ENCODE data around the gene CARD10. TPM values are rescaled to one million over a fixed set of nuclear protein-coding genes. Genes with fewer than 3 reads are reported as not detected.
"Not testable (repeated sequence)": the region's sequence is repeated elsewhere in the genome, so short reads cannot be mapped to it uniquely, and the experiment has no call there.

The CARD10 gene
- total RNA-seq, 1 donor from 2014 or later = 9.9 TPM

DNA sequence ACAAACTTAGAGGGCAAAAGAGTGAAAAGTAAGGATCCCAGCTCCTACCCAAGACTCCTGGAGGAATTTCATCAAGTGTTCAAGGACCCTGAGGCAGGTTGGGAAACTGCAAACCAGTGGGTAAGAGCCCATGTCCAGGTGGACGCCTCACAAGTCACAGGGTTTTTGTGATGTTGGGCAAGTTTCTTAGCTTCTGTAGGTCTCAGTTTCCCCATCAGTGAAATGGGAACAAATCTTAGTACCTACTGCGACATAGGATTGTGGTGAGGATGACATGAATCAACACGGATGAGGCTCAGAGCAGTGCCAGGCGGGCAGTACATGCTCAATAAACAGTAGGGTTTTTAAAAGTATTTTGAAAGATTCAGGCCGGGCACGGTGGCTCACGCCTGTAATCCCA is 23.7 kb upstream of the CARD10 start:
- Mint-ChIP-seq H3K9me3 (no peaks in the 10 kb centered on the region), H3K27ac (no peak overlapping the region), H3K36me3 (no peaks in the 10 kb centered on the region), H3K4me3 (no peak overlapping the region), H3K4me1 (ENCODE audit: unreplicated experiment) (peaks cover 41% of the 10 kb centered on the region), H3K27me3 (peaks cover 7% of the 10 kb centered on the region)
- TF ChIP-seq CTCF (conservative IDR thresholded peaks at IDR 0.05) = no peak
- no peak for DNase-seq (ENCODE audit: extremely low spot score, unreplicated experiment)

DNA sequence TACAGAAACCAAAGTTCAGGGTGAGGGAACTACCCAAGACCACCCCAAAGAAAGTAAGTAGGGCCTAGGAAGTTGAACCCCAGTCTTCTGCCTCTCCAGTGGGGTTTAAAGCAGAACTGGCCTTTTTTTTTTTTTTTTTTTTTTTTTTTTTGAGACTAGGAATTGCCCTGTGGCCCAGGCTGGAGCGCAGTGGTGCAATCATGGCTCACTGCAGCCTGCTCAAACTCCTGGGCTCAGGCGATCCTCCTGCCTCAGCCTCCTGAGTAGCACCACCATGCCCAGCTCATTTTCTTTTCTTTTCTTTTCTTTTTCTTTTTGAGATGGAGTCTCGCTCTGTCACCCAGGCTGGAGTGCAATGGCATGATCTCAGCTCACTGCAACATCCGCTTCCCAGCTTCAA is 23.2 kb upstream of the CARD10 start:
- not testable (repeated sequence) for H3K27me3 Mint-ChIP-seq; H3K36me3 Mint-ChIP-seq; DNase-seq (ENCODE audit: extremely low spot score, unreplicated experiment); H3K4me3 Mint-ChIP-seq; H3K9me3 Mint-ChIP-seq
- H3K27ac Mint-ChIP-seq = peak overlapping the region; percentile 84
- H3K4me1 Mint-ChIP-seq (ENCODE audit: unreplicated experiment) = peaks cover 39% of the 10 kb centered on the region

DNA sequence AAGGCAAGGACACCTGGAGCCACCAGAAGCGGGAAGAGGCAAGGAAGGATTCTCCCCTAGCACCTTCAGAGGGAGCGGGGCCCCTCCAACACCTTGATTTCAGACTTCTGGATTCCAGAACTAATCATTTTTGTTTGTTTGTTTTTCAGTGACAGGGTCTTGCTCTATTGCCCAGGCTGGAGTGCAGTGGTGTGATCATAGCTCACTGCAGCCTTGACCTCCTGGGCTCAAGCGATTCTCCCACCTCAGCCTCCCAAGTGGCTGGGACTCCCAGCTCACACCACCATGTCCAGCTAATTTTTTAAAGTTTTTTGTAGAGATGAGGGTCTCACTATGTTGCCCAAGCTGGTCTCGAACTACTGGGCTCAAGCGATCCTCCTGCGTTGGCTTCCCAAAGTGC is 20.6 kb upstream of the CARD10 start:
- not testable (repeated sequence) for H3K36me3 Mint-ChIP-seq; H3K9me3 Mint-ChIP-seq; H3K27me3 Mint-ChIP-seq; H3K27ac Mint-ChIP-seq; DNase-seq (ENCODE audit: extremely low spot score, unreplicated experiment); H3K4me3 Mint-ChIP-seq
- H3K4me1 Mint-ChIP-seq (ENCODE audit: unreplicated experiment) = peaks cover 25% of the 10 kb centered on the region

DNA sequence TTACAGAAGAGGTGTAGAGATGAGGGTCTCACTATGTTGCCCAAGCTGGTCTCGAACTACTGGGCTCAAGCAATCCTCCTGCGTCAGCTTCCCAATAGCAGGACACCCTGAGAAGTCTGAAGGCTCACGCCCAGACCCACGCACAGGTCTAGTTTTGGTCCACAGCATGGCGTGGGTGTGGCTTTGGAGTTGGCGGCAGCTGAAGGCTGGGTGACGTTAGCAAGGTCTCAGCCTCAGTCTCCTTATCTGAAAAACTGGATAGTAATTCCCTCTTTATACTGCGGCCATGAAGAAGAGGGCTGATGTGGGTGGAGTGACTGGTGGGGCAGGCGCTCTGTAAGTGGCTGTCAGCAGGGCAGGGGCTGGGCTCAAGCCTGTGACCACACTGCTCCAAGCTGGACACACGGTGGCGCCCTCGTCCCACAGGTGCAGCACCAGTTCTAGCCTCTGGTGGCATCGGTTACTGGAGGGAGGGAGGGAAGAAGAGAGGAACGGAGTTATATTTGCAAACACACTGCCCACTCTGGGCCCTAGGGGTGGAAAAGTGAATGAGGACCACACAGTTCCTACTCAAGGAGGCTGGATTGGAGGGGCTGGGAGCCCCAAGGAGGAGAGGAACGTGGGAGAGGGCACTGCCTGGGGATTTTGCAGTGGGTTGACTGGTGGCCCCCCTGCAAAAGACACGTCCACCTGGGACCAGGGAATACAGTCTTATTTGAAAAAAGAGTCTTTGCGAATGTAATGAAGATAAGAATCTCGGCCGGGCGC is 19.6 kb upstream of the CARD10 start:
- Mint-ChIP-seq H3K4me3 (peak overlapping the region; percentile 63), H3K4me1 (ENCODE audit: unreplicated experiment) (peaks cover 27% of the 10 kb centered on the region), H3K27ac (peak overlapping the region; percentile 86), H3K27me3 (peaks cover 11% of the 10 kb centered on the region), H3K9me3 (no peaks in the 10 kb centered on the region), H3K36me3 (no peaks in the 10 kb centered on the region)
- peak; percentile 99 for TF ChIP-seq CTCF (conservative IDR thresholded peaks at IDR 0.05)
- peak; percentile 95 for DNase-seq (ENCODE audit: extremely low spot score, unreplicated experiment)

GRCh38 chr22:37535159-37535558 is 15.9 kb upstream of the CARD10 start:
- no peak for DNase-seq (ENCODE audit: extremely low spot score, unreplicated experiment)
- H3K4me3 Mint-ChIP-seq = no peak overlapping the region

DNA sequence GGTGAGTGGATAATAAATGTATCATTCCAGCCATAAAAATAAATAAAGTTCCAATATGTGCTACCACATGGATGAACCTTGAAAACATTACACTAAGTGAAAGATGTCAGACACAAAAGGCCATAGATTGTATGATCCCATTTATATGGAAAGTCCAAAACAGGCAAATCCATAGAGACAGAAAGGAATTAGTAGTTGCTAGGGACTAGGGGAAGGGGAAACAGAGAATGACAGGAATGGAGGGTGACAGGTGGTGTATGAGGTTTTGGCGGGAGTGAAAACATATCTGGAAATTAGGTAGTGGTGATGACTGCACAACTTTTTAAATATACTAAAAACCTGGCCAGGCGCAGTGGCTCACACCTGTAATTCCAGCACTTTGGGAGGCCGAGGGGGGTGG is 15.2 kb upstream of the CARD10 start:
- Mint-ChIP-seq H3K9me3 (no peaks in the 10 kb centered on the region), H3K27me3 (peaks cover 8% of the 10 kb centered on the region), H3K4me1 (ENCODE audit: unreplicated experiment) (peaks cover 15% of the 10 kb centered on the region), H3K27ac (no peak overlapping the region), H3K4me3 (no peak overlapping the region), H3K36me3 (no peaks in the 10 kb centered on the region)
- DNase-seq (ENCODE audit: extremely low spot score, unreplicated experiment) = no peak
- TF ChIP-seq CTCF (conservative IDR thresholded peaks at IDR 0.05) = no peak

More at GRCh38 chr22:37535159-37535558, 15.9 kb upstream of the CARD10 start:
- no peaks in the 10 kb centered on the region for H3K36me3 Mint-ChIP-seq
- TF ChIP-seq CTCF (conservative IDR thresholded peaks at IDR 0.05) = no peak
- peaks cover 8% of the 10 kb centered on the region for H3K27me3 Mint-ChIP-seq
- peaks cover 16% of the 10 kb centered on the region for H3K4me1 Mint-ChIP-seq (ENCODE audit: unreplicated experiment)
- no peak overlapping the region for H3K27ac Mint-ChIP-seq
- no peaks in the 10 kb centered on the region for H3K9me3 Mint-ChIP-seq

All from type B pancreatic cell (in vitro differentiated cells).